IMR-90 (cell line): ENCODE measurements around the gene ZNF273. TPM values are rescaled to one million over a fixed set of nuclear protein-coding genes. Genes with fewer than 3 reads are reported as not detected.

Source experiments
- ATAC-seq: fragments of 200-7000 bp; cut with Tn5 transposase; 2 replicates; pipeline ENCODE4 v1.9.1; 2020; ENCODE audit warnings: low read depth, mild to moderate bottlenecking, moderate library complexity
- BruUV-seq: library from RNA; stranded (reverse); fragments of 400-500 nt; replicated peaks from 2 replicates; lab custom pipeline; 2021; lab: Mats Ljungman, UMichigan
- CTCF ChIA-PET: fragments of 300-600 bp; formaldehyde crosslinking; extraction: SDS; loops from one replicate; lab custom pipeline; 2021; ENCODE audit warnings: antibody characterized with exemption; lab: Yijun Ruan, JAX
- POLR2A ChIA-PET: fragments of 300-600 bp; sonication (Branson Sonifier 250); formaldehyde crosslinking; loops from one replicate; lab custom pipeline; 2022; ENCODE audit warnings: antibody characterized with exemption; ENCODE audit not compliant: unreplicated experiment; lab: Charles Lee
- DNase-seq: peaks from one replicate; pipeline ENCODE4 v3.0.0; 2013
- H2AFZ ChIP-seq: replicated peaks from 2 replicates; pipeline ENCODE3; 2013; ENCODE audit warnings: low read length, mild to moderate bottlenecking; ENCODE audit not compliant: poor library complexity
- H2AK5ac ChIP-seq: 2 replicates; pipeline ENCODE4 v1.6.1; 2013; ENCODE audit warnings: low read depth, low read length, inconsistent platforms
- H2AK9ac ChIP-seq: replicated peaks from 2 replicates; pipeline ENCODE3; 2013; ENCODE audit warnings: mild to moderate bottlenecking, low read depth, low read length, moderate library complexity; ENCODE audit not compliant: poor library complexity
- H2BK120ac ChIP-seq: 2 replicates; pipeline ENCODE4 v1.6.1; 2013; ENCODE audit warnings: low read depth, low read length, inconsistent platforms
- H2BK15ac ChIP-seq: 3 replicates; pipeline ENCODE4 v1.6.1; 2013; ENCODE audit warnings: low read depth, low read length, inconsistent platforms
- H2BK20ac ChIP-seq: 2 replicates; pipeline ENCODE4 v1.6.1; 2013; ENCODE audit warnings: low read depth, mild to moderate bottlenecking, inconsistent platforms, low read length, moderate library complexity
- H2BK5ac ChIP-seq: 2 replicates; pipeline ENCODE4 v1.6.1; 2013; ENCODE audit warnings: mild to moderate bottlenecking, low read depth, low read length, inconsistent platforms; ENCODE audit not compliant: poor library complexity, severe bottlenecking
- H3K14ac ChIP-seq: replicated peaks from 2 replicates; pipeline ENCODE4 v1.6.1; 2013; ENCODE audit warnings: low read depth, low read length, inconsistent platforms
- H3K18ac ChIP-seq: 2 replicates; pipeline ENCODE4 v1.6.1; 2013; ENCODE audit warnings: low read depth, low read length, control low read depth
- H3K23ac ChIP-seq: 2 replicates; pipeline ENCODE4 v1.6.1; 2013; ENCODE audit warnings: low read depth, low read length, inconsistent platforms
- H3K27ac ChIP-seq: 2 replicates; pipeline ENCODE4 v1.5.1; 2013; ENCODE audit warnings: mild to moderate bottlenecking, control low read depth, low read length; ENCODE audit not compliant: insufficient read depth
- H3K27me3 ChIP-seq: 2 replicates; pipeline ENCODE4 v1.6.1; 2013; ENCODE audit warnings: low read length; ENCODE audit not compliant: control insufficient read depth, insufficient read depth
- H3K36me3 ChIP-seq: 2 replicates; pipeline ENCODE4 v1.6.1; 2013; ENCODE audit warnings: low read length, mixed read lengths; ENCODE audit not compliant: control insufficient read depth, insufficient read depth
- H3K4ac ChIP-seq: 2 replicates; pipeline ENCODE4 v1.6.1; 2013; ENCODE audit warnings: low read depth, low read length, inconsistent platforms
- H3K4me1 ChIP-seq: 2 replicates; pipeline ENCODE4 v1.6.1; 2013; ENCODE audit warnings: low read length, mixed read lengths; ENCODE audit not compliant: control insufficient read depth, insufficient read depth
- H3K4me2 ChIP-seq: 2 replicates; pipeline ENCODE4 v1.6.1; 2013; ENCODE audit warnings: low read depth, mild to moderate bottlenecking, control low read depth, low read length, moderate library complexity
- H3K4me3 ChIP-seq: 2 replicates; pipeline ENCODE4 v1.5.1; 2013; ENCODE audit warnings: low read depth, mild to moderate bottlenecking, control low read depth, low read length, moderate library complexity; ENCODE audit not compliant: insufficient read depth
- H3K56ac ChIP-seq: 2 replicates; pipeline ENCODE4 v1.6.1; 2013; ENCODE audit warnings: low read length, inconsistent platforms; ENCODE audit not compliant: insufficient read depth; ENCODE audit errors: extremely low read depth
- H3K79me1 ChIP-seq, 2 experiments: 2 replicates each; pipeline ENCODE4 v1.6.1; 2013; ENCODE audit warnings: low read length in 2 of 2, inconsistent platforms in 1 of 2, low read depth in 1 of 2
- H3K9ac ChIP-seq: 2 replicates; pipeline ENCODE4 v1.6.1; 2013; ENCODE audit warnings: low read depth, low read length, control low read depth
- H3K9me1 ChIP-seq: 2 replicates; pipeline ENCODE4 v1.6.1; 2013; ENCODE audit warnings: low read length, inconsistent platforms; ENCODE audit not compliant: insufficient read depth
- H3K9me3 ChIP-seq: 2 replicates; pipeline ENCODE4 v1.6.1; 2013; ENCODE audit warnings: low read length; ENCODE audit not compliant: control insufficient read depth, insufficient read depth
- H4K20me1 ChIP-seq: 2 replicates; pipeline ENCODE4 v1.6.1; 2013; ENCODE audit warnings: low read length, inconsistent platforms; ENCODE audit not compliant: insufficient read depth
- H4K5ac ChIP-seq: 2 replicates; pipeline ENCODE4 v1.6.1; 2013; ENCODE audit warnings: mild to moderate bottlenecking, low read depth, low read length, control low read depth
- H4K8ac ChIP-seq, 2 experiments: 2 replicates each; pipeline ENCODE4 v1.6.1; 2013; ENCODE audit warnings: low read depth in 2 of 2, low read length in 2 of 2, control low read depth in 1 of 2, inconsistent platforms in 1 of 2
- H4K91ac ChIP-seq: 2 replicates; pipeline ENCODE4 v1.6.1; 2013; ENCODE audit warnings: low read depth, low read length, inconsistent platforms; ENCODE audit not compliant: insufficient read depth
- BHLHE40 ChIP-seq: fragments of 150-350 bp; IDR thresholded peaks from 2 replicates; pipeline ENCODE4 v1.6.1; 2016; ENCODE audit warnings: mild to moderate bottlenecking, low read depth, low read length
- ELK1 ChIP-seq: fragments of 150-350 bp; IDR thresholded peaks from 2 replicates; pipeline ENCODE4 v1.6.1; 2016; ENCODE audit warnings: low read depth, mild to moderate bottlenecking, low read length, moderate library complexity, borderline replicate concordance
- MAFK ChIP-seq: IDR thresholded peaks from 2 replicates; pipeline ENCODE4 v1.6.1; 2012; ENCODE audit warnings: low read depth, low read length, improper control_type of control experiment
- MXI1 ChIP-seq: IDR thresholded peaks from 2 replicates; pipeline ENCODE4 v1.6.1; 2012; ENCODE audit warnings: low read depth, mild to moderate bottlenecking, low read length, moderate library complexity, borderline replicate concordance
- NFE2L2 ChIP-seq: fragments of 150-350 bp; IDR thresholded peaks from 2 replicates; pipeline ENCODE4 v1.6.1; 2016; ENCODE audit warnings: low read depth, mild to moderate bottlenecking, low read length
- RAD21 ChIP-seq: IDR thresholded peaks from 2 replicates; pipeline ENCODE4 v1.6.1; 2012; ENCODE audit warnings: low read length, improper control_type of control experiment
- RFX5 ChIP-seq: IDR thresholded peaks from 2 replicates; pipeline ENCODE4 v1.8.0; 2012; ENCODE audit warnings: low read depth, mild to moderate bottlenecking, low read length, moderate library complexity
- WGBS, 2 experiments: methylation state at CpG; one replicate each; pipeline versions ENCODE4 v1.1.5 to v1.1.7; 2013; ENCODE audit warnings: missing lambda C conversion rate in 2 of 2; ENCODE audit not compliant: insufficient read length in 1 of 2; ENCODE audit errors: extremely low coverage in 2 of 2; 5-methylcytosine and 5-hydroxymethylcytosine counted together
- dilution Hi-C: fragments of 300-500 bp; cut with HindIII; formaldehyde crosslinking; loops from one replicate; pipeline ENCODE4 v1.14.3; 2018; ENCODE audit warnings: low sequenced_read_pairs; ENCODE audit not compliant: unreplicated experiment
- in situ Hi-C: fragments of 300-500 bp; cut with MboI; formaldehyde crosslinking; loops from 3 replicates; pipeline ENCODE4 v1.14.3; 2019; ENCODE audit warnings: low sequenced_read_pairs, inconsistent platforms, mixed read lengths
- intact Hi-C: fragments of 100-400 bp; cut with micrococcal nuclease; formaldehyde crosslinking; loops from 2 replicates; pipeline ENCODE4 v1.10.0; 2022
- polyA plus RNA-seq, 3 experiments: library from polyadenylated mRNA; depleted of rRNA; stranded (reverse); fragments of >200 nt; gene quantifications; 2 replicates each; pipeline ENCODE4 v1.2.3, GENCODE V29; 2012; ENCODE audit warnings: low replicate concordance in 1 of 3
- total RNA-seq: library from RNA; depleted of rRNA; stranded (reverse); fragments of >200 nt; gene quantifications from 2 replicates; pipeline ENCODE4 v1.2.3, GENCODE V29; 2012
- TF ChIP-seq, protein P1 (sequence below): fragments of 150-350 bp; IDR thresholded peaks from 2 replicates; pipeline ENCODE4 v1.6.1; 2017; ENCODE audit warnings: mild to moderate bottlenecking, antibody characterized with exemption, low read length, low read depth

The ZNF273 gene
- total and polyA plus RNA-seq, 2 of the 4 experiments (the other 2 are of a cell fraction), result 1.5 to 2.7 TPM

GRCh38 chr7:64869912-64870562 is 33.0 kb upstream of the ZNF273 start:
- H3K9me3 ChIP-seq, result peaks cover 18% of the 10 kb centered on the region
- BruUV-seq, result no TSS peak
- intact Hi-C loops, result no loop called here

More at GRCh38 chr7:64869912-64870562, 33.0 kb upstream of the ZNF273 start:
- no peaks in the 10 kb centered on the region for H3K9me1 ChIP-seq
- TF ChIP-seq, protein P1, sequence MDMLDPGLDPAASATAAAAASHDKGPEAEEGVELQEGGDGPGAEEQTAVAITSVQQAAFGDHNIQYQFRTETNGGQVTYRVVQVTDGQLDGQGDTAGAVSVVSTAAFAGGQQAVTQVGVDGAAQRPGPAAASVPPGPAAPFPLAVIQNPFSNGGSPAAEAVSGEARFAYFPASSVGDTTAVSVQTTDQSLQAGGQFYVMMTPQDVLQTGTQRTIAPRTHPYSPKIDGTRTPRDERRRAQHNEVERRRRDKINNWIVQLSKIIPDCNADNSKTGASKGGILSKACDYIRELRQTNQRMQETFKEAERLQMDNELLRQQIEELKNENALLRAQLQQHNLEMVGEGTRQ, result no peak
- TF ChIP-seq RFX5, result no peak
- no peak for TF ChIP-seq MAFK
- TF ChIP-seq NFE2L2, result no peak
- TF ChIP-seq MXI1, result no peak
- TF ChIP-seq ELK1, result no peak
- TF ChIP-seq BHLHE40, result no peak
- no peak for TF ChIP-seq RAD21
- no peak for ATAC-seq
- no peak overlapping the region for H3K4me3 ChIP-seq
- in situ Hi-C loops (no loop called here), dilution Hi-C loops (no loop called here)
- H3K4me1 ChIP-seq, result no peaks in the 10 kb centered on the region
- H4K8ac ChIP-seq, result no peak overlapping the region
- H3K27me3 ChIP-seq, result no peaks in the 10 kb centered on the region
- H3K4ac ChIP-seq, result no peak overlapping the region
- H2AK9ac ChIP-seq, result no peak overlapping the region
- no peak overlapping the region for H3K18ac ChIP-seq
- H2BK120ac ChIP-seq, result no peak overlapping the region
- no peak overlapping the region for H2AFZ ChIP-seq
- H4K20me1 ChIP-seq, result no peaks in the 10 kb centered on the region
- H3K4me2 ChIP-seq, result no peak overlapping the region
- H2BK5ac ChIP-seq, result no peak overlapping the region
- DNase-seq, result no peak
- H3K79me1 ChIP-seq, result no peaks in the 10 kb centered on the region
- POLR2A ChIA-PET, result no interaction called here
- H2AK5ac ChIP-seq, result no peak overlapping the region
- no peak overlapping the region for H3K27ac ChIP-seq
- 91% methylated on average over 15 of the region's 32 CpGs; no CpG with 5 or more reads in 1 of the 2 experiments for WGBS, 2 experiments
- no peak overlapping the region for H4K5ac ChIP-seq
- H2BK20ac ChIP-seq, result no peak overlapping the region
- no peak overlapping the region for H3K9ac ChIP-seq
- no peak overlapping the region for H3K23ac ChIP-seq
- no peak overlapping the region for H2BK15ac ChIP-seq
- CTCF ChIA-PET, result no interaction called here
- H3K56ac ChIP-seq, result no peak overlapping the region
- no peaks in the 10 kb centered on the region for H3K36me3 ChIP-seq
- H4K91ac ChIP-seq, result no peak overlapping the region
- no peak overlapping the region for H3K14ac ChIP-seq
